Tibial artery (tissue), 4 donors: ENCODE measurements around the gene RAB25.

Experiments used
- DNase-seq, 2 donors: peaks; one replicate each; pipeline ENCODE4 v3.0.0-alpha.2; 2019
- H3K27ac ChIP-seq, 2 donors: fragments of 200-600 bp; sonication (generic) in 1 of 2; 1 replicate in 1 of 2; 2 replicates in 1 of 2; pipeline ENCODE4 v1.5.1; 2018 to 2019; ENCODE audit warnings: mild to moderate bottlenecking in 1 of 2
- H3K27me3 ChIP-seq, 2 donors: fragments of 200-600 bp; sonication (generic) in 1 of 2; one replicate each; pipeline versions ENCODE4 v1.5.1 to v1.6.0; 2016 to 2019
- H3K36me3 ChIP-seq, 3 donors: fragments of 200-600 bp; sonication (generic) in 2 of 3; one replicate each; pipeline ENCODE4 v1.5.1; 2016 to 2019; ENCODE audit warnings: mild to moderate bottlenecking in 2 of 3
- H3K4me1 ChIP-seq, 4 donors: fragments of 200-600 bp; sonication (generic) in 2 of 4; 1 replicate in 3 of 4; 2 replicates in 1 of 4; pipeline ENCODE4 v1.5.1; 2016 to 2019
- H3K4me3 ChIP-seq, 2 donors: fragments of 200-600 bp; sonication (generic) in 1 of 2; 1 replicate in 1 of 2; 2 replicates in 1 of 2; pipeline ENCODE4 v1.5.1; 2018 to 2019; ENCODE audit warnings: mild to moderate bottlenecking in 2 of 2
- H3K9me3 ChIP-seq, 3 donors: fragments of 200-600 bp; sonication (generic) in 1 of 3; one replicate each; pipeline ENCODE4 v1.5.1; 2016 to 2019
- intact Hi-C: fragments of 100-400 bp; cut with DNase I; formaldehyde crosslinking; loops from one replicate; pipeline ENCODE4 v1.15.0; 2023; ENCODE audit warnings: low total_unique reads
- TF ChIP-seq, protein P1 (sequence below), 2 experiments: fragments of 200-600 bp in 1 of 2; fragments of 450-650 bp in 1 of 2; IDR thresholded peaks; one replicate each; pipeline ENCODE4 v1.5.1; 2017 to 2019; ENCODE audit warnings: antibody characterized with exemption in 2 of 2, mild to moderate bottlenecking in 1 of 2, moderate library complexity in 1 of 2

RAB25 gene

GRCh38 chr1:156056326-156056849 is 4.6 kb upstream of the RAB25 start:
- no peak overlapping the region for H3K27ac ChIP-seq
- no peak for DNase-seq

DNA sequence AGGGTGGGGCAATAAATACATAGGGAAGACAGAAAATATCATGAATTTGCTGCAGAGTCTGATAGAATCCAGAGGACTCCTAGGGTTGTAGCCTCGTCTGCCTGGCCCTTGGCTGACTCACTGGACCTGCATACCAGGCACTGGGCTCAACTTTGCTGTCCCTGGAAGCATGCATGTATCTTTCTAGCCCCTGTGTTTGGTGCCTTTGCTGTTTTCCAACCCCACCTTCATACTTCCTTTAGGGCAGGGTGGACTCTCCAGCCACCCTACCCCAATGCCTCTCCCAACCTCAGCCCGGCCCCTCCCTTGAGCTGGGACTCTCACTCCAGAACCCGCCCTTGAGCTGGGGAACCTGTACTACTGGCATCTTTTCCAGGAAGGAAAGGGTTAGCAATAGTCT is 1.2 kb downstream of the RAB25 start:
- H3K36me3 ChIP-seq, result peaks cover 0 to 11% (median 10%) of the 10 kb centered on the region in 3 donors
- no peaks in the 10 kb centered on the region for H3K4me1 ChIP-seq
- no peak for DNase-seq
- TF ChIP-seq, protein P1, sequence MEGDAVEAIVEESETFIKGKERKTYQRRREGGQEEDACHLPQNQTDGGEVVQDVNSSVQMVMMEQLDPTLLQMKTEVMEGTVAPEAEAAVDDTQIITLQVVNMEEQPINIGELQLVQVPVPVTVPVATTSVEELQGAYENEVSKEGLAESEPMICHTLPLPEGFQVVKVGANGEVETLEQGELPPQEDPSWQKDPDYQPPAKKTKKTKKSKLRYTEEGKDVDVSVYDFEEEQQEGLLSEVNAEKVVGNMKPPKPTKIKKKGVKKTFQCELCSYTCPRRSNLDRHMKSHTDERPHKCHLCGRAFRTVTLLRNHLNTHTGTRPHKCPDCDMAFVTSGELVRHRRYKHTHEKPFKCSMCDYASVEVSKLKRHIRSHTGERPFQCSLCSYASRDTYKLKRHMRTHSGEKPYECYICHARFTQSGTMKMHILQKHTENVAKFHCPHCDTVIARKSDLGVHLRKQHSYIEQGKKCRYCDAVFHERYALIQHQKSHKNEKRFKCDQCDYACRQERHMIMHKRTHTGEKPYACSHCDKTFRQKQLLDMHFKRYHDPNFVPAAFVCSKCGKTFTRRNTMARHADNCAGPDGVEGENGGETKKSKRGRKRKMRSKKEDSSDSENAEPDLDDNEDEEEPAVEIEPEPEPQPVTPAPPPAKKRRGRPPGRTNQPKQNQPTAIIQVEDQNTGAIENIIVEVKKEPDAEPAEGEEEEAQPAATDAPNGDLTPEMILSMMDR (IDR thresholded peaks at IDR 0.05), result no peak
- H3K27ac ChIP-seq, result no peak overlapping the region
- H3K9me3 ChIP-seq, result no peaks in the 10 kb centered on the region
- intact Hi-C loops, result no loop called here
- H3K27me3 ChIP-seq, result no peaks in the 10 kb centered on the region
- no peak overlapping the region for H3K4me3 ChIP-seq

More at GRCh38 chr1:156056326-156056849, 4.6 kb upstream of the RAB25 start:
- Histone ChIP-seq H3K4me3 (no peak overlapping the region), H3K36me3 (peaks cover 0 to 17% (median 10%) of the 10 kb centered on the region in 3 donors), H3K4me1 (peaks cover 0 to 32% (median 20%) of the 10 kb centered on the region in 4 donors), H3K9me3 (no peaks in the 10 kb centered on the region), H3K27me3 (no peaks in the 10 kb centered on the region)
- intact Hi-C loops, result no loop called here
- TF ChIP-seq, protein P1 (IDR thresholded peaks at IDR 0.05), result no peak

GRCh38 chr1:156063997-156064285 is 3.0 kb downstream of the RAB25 start:
- Histone ChIP-seq H3K27me3 (no peaks in the 10 kb centered on the region), H3K4me1 (no peaks in the 10 kb centered on the region), H3K36me3 (peaks cover 0 to 6% (median 0%) of the 10 kb centered on the region in 3 donors), H3K4me3 (no peak overlapping the region), H3K9me3 (no peaks in the 10 kb centered on the region), H3K27ac (no peak overlapping the region)
- DNase-seq, result no peak
- TF ChIP-seq, protein P1 (IDR thresholded peaks at IDR 0.05), result no peak
- intact Hi-C loops, result no loop called here

- Histone ChIP-seq H3K36me3 (peaks cover 0 to 8% (median 0%) of the 10 kb centered on the region in 3 donors), H3K27me3 (no peaks in the 10 kb centered on the region), H3K27ac (no peak overlapping the region), H3K9me3 (no peaks in the 10 kb centered on the region), H3K4me1 (no peaks in the 10 kb centered on the region), H3K4me3 (no peak overlapping the region)
- TF ChIP-seq, protein P1 (IDR thresholded peaks at IDR 0.05), result no peak
- intact Hi-C loops, result no loop called here
- DNase-seq, result no peak
Measured at GRCh38 chr1:156064615-156065014, 3.7 kb downstream of the RAB25 start.

DNA sequence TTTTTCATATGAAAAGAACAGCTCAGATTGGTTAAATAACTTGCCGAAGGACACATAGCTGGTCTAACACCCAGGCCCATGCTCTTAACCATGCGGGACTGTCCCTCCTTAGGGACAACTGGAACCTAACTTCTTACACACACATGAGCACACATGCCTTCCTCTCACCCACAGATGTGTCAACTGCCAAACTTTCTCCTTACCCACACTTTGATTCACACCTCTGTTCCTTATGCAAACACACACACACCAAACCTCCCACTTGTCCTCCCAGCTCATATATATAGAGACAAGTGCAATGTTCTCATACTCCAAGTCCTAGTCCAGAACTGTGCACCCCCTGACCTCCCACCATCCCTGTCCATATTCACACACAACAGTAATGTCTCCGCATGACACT is 4.3 kb downstream of the RAB25 start:
- no peaks in the 10 kb centered on the region for H3K9me3 ChIP-seq
- TF ChIP-seq, protein P1 (IDR thresholded peaks at IDR 0.05), result no peak
- DNase-seq, result no peak
- no peak overlapping the region for H3K27ac ChIP-seq
- H3K4me3 ChIP-seq, result no peak overlapping the region
- H3K4me1 ChIP-seq, result no peaks in the 10 kb centered on the region
- H3K27me3 ChIP-seq, result no peaks in the 10 kb centered on the region
- intact Hi-C loops, result no loop called here
- H3K36me3 ChIP-seq, result peaks cover 0 to 13% (median 0%) of the 10 kb centered on the region in 3 donors

GRCh38 chr1:156065871-156066270 is 4.9 kb downstream of the RAB25 start:
- Histone ChIP-seq H3K36me3 (peaks cover 0 to 13% (median 0%) of the 10 kb centered on the region in 3 donors), H3K27ac (no peak overlapping the region), H3K4me3 (no peak overlapping the region), H3K9me3 (no peaks in the 10 kb centered on the region), H3K4me1 (no peaks in the 10 kb centered on the region), H3K27me3 (no peaks in the 10 kb centered on the region)
- intact Hi-C loops, result no loop called here
- DNase-seq, result no peak
- TF ChIP-seq, protein P1 (IDR thresholded peaks at IDR 0.05), result no peak
